HG02884 (cell line): ENCODE measurements around the gene PPP2R2C.

Experiments used
- ATAC-seq: cut with Tn5 transposase; IDR thresholded peaks from one replicate; pipeline ENCODE4 v1.9.1; 2021; ENCODE audit warnings: mild to moderate bottlenecking, moderate library complexity; ENCODE audit not compliant: unreplicated experiment

PPP2R2C gene

DNA sequence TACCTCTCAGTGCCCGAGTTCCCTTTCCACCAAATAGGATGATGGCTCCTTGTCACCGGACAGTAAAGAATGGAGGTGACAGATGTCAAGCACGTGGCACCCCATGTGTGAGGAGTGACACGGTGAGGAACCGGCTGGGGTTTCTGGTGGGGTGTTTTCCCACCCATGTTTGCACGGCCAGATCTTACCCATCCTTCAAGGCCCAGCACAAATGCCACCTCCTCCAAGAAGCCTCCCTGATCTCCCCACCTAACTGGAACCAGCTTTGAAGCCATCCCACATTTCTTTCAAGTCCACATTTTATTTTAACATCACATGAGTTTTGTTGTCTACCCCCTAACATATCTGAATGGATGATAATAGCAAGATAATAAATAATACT is 139.8 kb downstream of the PPP2R2C start:
- no peak for ATAC-seq

DNA sequence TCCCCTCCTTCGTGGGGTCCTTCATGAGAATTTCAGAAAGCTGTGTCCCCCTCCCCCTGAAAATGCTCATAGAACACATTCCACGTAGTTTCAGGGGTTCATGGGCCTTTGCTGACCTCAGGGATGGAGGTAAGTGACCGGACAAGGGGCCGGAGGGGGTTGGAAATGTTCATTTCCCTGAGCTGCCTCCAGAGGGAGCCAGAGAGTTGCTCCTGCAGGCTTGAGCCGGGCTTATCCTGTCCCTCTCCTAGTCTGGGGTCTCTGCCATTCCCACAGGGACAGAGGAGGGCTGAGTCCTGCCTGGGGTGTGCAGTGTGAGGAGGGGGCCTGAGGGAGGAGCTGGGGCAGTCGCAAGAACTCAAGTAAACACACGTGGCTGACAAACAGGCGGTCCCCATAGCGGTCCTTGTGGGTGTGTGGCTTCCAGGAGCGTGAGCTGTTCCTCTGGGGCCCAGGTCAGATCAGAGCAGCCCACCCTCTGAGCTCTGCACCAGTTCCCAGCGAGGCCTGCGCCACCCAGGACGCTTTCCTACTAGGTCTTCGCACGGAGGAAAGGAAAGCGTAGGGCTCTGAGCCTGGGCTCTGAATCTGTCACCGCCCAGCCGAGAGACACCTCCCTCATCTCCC is 140.3 kb downstream of the PPP2R2C start:
- ATAC-seq = no peak

DNA sequence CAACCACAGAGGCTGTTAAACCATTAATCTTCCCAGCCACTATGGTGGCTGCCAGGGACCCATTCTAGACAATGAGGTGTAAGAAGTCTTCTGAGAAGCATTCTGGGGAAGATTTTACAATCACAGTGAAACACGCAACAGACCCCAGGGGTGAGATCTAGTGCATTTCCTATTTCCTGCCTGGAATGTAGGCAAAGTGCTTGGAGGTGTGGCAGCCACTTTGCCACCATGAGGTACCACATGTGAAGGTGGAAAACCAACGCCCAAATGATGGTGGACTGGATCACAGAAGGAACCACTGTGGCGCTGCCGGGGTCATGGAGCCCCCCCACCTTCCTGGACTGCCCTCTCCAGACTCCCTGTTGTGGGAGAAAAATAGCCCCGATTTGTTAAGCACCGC is 140.9 kb downstream of the PPP2R2C start:
- ATAC-seq = no peak

DNA sequence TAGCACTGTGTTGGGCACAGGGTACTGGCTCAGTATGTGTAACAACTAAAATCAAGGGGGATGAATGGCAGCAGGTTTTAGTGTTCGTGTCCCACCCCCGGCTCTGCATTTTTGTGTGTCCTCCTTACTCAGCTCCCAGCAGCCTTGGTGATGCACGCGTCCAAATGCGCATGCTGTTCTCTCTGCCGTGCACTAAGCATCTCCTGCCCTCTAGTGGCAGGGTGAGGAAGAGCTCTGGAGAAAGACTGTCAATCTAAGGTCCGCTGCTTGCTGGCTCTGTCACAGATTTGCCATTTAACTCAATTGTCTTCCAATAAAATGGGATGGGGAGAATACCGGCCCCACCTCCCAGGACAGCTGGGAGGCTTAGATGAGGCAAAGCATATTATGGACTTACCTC is 141.4 kb downstream of the PPP2R2C start:
- no peak for ATAC-seq

GRCh38 chr4:6330384-6330767 is 142.0 kb downstream of the PPP2R2C start:
- no peak for ATAC-seq

- ATAC-seq = no peak
Measured at GRCh38 chr4:6329478-6330383, 142.7 kb downstream of the PPP2R2C start.

- ATAC-seq = no peak
Measured at GRCh38 chr4:6328526-6328925, 143.9 kb downstream of the PPP2R2C start.

GRCh38 chr4:6327220-6327917 is 145.0 kb downstream of the PPP2R2C start:
- ATAC-seq = peak; percentile 73

DNA sequence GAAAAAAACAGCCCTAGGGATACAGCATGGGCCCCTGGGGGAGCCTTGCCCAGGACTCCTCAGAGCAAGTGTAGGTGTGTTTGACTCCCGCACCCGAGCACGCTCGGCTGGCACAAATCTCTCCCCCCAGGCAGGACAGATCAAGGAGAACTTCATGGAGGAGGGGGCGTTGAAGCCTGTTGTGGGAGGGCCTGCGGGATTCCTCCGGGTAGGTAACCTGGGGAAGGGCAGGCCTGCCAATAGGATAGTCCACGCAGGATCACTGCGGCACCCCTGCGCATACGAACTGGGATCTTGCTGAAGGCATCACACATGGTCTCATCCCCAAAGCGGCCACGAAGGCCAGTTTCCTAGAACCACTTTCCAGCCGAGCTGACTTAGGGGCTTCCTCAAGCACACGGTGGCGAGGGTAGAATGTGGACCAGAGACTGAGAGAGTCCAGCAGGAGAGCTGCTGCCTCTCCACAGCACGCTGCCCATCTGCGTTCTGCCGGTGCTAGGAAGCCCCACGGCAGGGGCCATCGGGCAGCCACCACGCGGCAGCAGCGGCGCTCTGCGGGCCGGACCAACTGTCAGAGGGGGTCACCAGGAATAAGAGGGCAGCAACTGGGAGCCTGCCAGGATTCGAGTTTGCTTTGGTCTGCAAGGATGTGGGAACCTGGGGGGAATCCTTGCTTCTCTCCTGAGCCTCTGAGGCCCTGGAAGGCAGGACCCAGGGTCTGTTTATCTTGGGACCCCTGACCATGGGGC is 145.9 kb downstream of the PPP2R2C start:
- no peak for ATAC-seq

DNA sequence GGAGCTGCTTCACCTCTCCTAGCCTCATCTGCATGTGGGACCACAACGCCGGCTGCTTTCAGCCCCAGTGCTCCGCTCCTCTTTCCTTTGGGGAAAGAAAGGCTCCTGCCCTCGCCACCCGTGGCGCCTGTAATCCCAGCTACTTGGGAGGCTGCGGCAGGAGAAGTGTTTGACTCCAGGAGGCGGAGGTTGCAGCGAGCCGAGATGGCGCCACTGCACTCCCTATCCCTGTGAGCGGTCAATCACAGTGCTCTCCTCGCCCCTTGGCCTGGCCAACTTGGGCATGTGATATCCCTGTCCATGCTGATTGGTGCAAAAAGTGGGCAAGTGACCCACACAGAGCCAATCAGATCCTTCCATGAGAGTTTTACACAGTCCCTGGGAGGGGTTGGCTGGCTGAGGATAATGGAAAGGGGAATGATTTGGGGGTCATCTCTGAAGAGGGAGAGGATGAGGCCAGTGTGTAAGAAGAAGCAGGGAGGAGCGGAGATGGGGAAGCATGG is 146.6 kb downstream of the PPP2R2C start:
- no peak for ATAC-seq

DNA sequence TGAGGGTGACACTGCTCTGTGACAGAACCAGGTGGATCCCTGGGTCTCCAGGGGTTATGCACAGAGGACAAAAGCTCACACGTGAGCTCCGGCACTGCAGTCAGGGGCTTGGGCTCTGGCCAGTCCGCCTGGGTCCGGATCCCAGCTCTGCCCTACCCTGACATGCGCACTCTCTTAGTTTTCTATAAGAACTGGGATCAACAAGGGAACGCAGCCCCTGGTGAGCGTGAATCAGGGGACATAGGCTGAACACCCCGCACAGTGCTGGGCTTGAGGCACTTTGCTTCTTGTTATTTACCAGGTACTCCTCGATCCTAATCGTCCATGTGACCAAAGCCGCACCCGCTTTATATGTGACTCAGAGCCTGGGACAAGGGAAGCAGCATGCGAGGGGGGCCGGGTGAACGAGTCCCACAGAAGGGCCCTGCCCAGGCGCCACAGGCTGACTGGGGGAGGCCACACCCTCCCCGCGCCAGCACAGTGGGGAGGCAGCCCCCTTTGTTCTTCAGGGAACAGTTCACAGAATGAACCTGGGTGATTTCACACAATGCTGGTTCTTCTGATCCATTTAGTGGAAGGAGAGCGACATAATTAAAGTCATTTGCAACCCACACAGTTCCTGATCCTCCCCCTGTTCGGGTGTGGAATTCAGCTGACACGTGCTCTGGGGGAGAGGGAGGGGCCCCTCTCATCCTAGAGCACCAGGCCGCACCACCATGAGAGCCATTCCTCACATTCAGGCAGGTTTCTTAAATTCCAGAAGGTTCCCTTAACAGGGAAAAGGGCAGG is 147.2 kb downstream of the PPP2R2C start:
- ATAC-seq = no peak

DNA sequence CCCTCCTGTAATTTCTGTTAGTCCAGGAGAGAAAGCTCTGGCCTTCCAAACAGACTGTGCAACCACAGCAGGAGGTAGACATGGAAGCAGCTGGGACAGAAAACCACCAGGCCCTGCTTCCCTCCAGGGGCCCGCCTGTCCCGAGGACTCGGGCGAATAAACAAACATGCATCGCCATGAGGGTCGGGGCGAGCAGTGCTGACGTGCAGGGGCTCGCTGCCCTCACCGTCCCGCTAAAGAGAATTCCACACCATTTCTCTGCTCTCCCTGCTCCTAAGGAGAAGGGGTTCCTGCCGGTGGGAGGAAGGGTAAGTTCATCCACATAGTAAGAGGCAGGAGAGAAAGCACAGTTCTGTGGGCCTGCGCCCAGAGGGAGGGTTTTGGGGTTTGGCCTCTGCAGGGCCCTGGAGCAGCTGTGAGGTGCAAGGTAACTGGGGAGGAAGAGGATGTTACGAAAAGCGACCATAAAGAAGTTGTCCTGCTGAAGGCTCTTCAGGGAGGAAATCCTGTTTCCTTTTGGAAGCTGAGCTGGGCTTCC is 147.9 kb downstream of the PPP2R2C start:
- no peak for ATAC-seq

DNA sequence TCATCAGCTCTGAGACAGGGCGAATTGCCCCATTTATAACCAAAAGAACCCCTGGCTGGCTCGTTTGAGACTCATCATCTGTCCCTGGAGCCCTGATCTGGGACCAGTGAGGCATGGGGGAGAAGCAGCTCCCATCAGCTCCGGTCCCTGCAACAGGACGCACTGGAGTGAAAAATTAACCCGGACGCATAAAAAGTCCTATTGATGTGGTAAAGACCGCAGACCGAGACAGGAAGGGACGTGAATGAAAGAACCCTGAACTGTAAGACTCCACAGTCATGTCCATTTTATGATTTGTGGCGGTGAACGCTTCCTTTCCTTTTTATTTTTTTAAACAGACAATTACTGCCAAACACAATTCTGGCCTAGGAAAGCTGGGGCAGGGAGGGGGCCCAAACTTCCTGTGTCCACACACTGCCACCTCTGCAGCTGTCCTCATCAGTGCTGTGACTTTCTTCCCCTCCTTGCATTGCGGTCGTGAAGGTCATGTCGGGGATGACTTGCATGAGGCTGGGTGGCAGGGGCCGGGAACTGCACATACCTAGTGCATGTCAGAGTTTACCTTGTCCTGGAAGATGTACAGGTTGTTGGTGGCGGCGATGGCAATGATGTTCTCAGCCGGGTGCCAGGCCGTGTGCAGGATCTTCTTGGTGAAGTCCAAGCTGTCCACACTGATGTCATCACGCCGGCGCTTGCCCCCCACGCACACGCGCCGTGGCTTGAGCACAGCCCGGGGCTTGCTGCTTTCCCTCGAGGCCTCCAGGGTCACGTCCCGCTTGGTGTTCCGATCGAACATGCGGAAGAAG is 149.4 kb downstream of the PPP2R2C start:
- ATAC-seq = no peak

DNA sequence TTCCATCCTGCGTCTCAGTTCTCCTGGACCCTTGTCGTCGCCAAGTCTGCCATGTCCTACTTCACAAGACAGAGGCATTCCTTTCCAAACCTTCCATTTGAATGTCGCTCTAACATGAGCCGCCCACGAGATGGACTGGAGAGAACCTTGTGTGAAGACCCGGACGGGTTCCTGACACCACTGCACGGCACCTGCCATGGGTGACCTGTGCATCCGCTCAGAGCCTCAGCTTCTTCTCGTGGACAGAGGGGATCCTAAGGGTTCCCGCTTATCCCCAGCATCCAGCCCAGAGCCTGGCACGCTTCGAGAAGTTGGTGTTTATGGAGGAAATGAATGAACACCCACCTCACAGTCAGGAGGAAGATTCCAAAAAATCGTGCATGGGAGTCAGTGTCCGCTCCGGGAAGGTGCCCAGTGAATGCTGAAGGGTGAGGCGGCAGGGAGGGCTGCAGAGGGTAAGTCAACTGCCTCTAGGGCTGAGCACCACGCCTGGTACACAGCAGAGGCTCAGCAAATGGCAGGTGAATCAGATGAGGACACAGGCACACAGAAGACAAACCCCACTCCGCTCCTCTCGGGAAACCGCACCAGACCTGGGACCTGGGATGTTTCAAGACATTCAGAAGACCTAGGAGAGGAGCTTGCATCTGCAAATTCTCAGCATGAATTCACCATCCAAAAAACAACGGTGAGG is 150.2 kb downstream of the PPP2R2C start:
- no peak for ATAC-seq

DNA sequence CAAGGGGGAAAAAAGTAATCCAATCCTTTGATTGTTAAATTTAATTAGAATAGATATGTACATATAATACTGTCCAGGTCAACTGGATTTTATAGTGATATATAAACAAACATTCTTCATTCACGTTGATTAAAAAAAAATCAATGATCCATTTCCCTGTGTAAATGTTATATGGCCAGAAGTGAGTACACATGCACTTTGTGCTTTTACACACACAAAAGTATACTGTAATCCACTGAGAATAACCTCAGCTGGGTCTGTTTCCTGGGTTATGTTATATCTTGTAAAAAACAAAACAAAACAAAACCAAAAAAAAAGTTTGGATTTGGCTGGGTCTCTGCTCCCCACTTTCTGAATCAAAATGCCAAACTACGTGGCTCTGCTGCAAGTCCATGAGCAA is 151.1 kb downstream of the PPP2R2C start:
- no peak for ATAC-seq

DNA sequence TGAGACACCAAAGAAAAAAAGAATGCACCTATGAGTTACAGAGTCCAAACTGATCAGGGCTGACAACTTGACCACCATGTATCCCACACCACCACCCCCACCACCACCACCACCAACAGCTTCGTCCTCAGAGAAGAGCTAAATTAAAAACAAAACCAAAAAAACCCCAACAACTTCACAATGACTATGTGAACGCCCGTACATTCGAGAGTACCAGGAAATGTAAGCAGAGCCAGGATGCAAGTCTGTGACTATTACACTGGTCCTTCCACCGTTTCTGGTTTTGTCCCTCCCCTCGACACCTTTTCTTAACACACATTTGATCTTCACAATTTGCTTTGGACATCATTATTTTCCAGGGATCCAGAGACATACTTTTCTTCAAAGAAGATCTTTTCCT is 151.8 kb downstream of the PPP2R2C start:
- no peak for ATAC-seq

GRCh38 chr4:6319530-6320150 is 152.8 kb downstream of the PPP2R2C start:
- ATAC-seq = no peak

DNA sequence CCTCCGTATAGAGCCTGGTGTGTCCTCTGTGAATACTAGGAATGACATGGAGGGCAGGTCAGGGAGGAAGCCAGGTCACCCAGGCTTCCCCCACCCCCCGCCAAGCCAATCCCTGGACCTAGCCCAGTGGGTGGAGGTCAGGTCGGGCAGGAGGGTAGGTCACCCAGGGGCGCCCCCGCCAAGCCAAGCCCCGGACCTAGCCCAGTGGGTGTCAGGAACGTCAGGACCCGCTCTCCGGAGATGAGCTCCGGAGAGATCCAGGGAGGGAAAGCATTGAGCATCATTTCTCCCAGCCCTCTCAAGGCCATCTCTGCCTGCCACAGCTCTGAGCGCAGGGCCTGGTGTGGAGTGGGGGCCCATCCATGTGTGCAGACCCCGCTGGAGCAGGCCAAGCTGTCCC is 154.2 kb downstream of the PPP2R2C start:
- no peak for ATAC-seq
